Measurements from ENCODE around the gene PCAT7. TPM values are rescaled to one million over a fixed set of nuclear protein-coding genes. Genes with fewer than 3 reads are reported as not detected.

PCAT7 gene
- not detected in 2 replicates for total RNA-seq

DNA sequence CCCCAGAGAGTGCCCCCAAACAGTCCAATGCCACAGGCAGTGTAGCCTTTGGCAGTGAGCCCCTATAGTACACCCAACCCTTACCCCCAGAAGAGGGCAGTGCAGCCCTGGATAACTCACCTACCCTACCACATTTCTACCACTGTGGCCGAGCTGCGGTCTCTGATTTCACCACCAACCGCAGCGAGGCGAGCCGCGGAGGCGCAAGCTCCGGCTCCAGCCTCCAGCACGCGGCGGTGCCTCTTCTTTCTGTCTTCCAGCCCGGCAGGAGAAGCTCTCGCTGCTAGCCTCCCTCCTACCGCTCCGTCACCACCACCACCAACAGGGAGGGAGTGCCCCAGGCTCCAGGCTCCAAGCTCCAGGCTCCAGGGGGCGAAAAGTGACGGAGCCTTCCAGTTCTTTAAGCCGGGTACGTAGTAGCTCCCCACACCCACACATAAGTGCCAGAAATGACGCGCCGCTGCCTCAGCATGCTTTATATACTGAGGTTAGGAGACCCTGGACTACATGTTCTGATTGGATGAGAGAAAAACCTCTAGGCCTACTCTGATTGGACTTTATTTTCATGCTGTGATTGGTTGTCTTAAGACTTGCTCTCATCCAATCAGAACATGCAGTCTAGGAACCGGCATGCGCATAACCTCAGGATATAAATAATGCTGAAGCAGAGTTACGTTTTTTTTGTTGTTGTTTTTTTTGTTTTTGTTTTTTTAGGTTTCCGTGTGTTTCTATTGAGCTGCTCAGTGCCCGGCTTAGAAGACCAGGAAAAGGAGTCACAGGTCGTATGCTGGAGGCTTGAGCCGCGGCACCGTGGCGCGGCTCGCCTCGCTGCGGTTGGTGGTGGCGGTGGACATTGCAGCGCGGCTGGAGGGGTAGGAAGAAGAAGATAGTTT, at the start of gene PCAT7:
Gene PCAT7 (plus strand): TSS at position 645 of the 893 bp plus-strand sequence.

DNA sequence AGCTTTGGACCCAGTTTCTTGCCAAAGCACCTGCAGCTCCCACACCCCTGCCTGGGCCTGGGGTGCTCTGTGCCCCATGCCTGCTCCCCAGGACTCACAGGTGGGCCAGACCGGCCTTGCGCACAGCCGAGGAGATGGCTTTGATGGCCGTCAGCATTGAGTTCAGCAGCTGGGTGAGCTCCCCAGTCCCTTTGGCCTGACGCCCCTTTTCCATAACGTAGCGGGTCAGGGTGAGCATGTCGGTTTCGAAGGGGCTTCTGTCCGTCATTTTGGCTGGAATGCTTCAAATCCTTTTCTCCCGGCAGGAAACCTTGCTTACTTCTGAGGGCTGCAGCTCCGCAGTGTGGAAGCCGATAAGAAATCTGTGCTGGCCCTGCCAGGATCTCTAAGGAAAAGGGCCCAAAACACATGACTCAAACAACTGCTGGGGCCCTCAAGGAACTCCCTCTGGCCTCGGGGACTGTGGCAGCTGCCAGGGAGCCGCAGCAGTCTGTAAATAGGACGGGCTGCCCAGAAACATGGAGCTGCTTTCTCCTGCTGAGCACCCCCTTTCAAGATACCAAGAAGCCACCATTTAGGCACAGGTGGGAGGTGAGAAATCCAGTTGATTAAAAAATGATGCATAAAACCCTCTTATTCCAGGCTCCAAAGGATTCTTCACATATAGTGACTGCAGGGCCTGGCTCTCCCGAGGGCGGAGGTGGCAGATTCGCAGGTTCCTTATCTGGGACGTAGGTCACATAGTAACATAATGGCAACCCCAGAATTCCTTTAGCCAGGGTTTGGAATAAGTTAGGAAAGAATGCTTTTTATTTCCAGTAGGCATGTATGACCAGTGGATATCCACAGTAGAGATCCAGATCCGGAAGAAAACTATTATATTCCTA, 38.8 kb downstream of the PCAT7 start, which contains the start of gene FBP2:
Gene FBP2 (minus strand): TSS at position 366 of the 887 bp plus-strand sequence. CDS start 98 bp downstream, at position 268.

Other genes starting within 250 kb of the PCAT7 start
- gene NUTM2F, start 226.4 kb upstream of the PCAT7 start, total RNA-seq: not detected in 2 replicates
- gene FBP2, start 38.7 kb downstream of the PCAT7 start, total RNA-seq: not detected in 2 replicates
- gene FBP1, start 84.4 kb downstream of the PCAT7 start, total RNA-seq: under 0.01 and 0.28 TPM in 2 replicates
- 91.2 and 107 TPM in 2 replicates for gene AOPEP, start 171.6 kb downstream of the PCAT7 start, total RNA-seq